GM18502 (cell line): ENCODE results near the gene CCDC93.
A peak's percentile ranks its signal among the peaks of the same experiment; 100 is the strongest.
"Not testable (repeated sequence)": the region's sequence is repeated elsewhere in the genome, so short reads cannot be mapped to it uniquely, and the experiment has no call there.

Experiments
- ATAC-seq: cut with Tn5 transposase; IDR thresholded peaks from one replicate; pipeline ENCODE4 v1.9.1; 2021; ENCODE audit warnings: mild to moderate bottlenecking; ENCODE audit not compliant: unreplicated experiment, poor library complexity

CCDC93 gene

GRCh38 chr2:118046634-118047210 lies 32.9 kb upstream of the CCDC93 start:
- ATAC-seq = peak; percentile 56

GRCh38 chr2:118045286-118045685 lies 31.4 kb upstream of the CCDC93 start:
- no peak for ATAC-seq

- no peak for ATAC-seq
These were observed 31.0 kb upstream of the CCDC93 start for GRCh38 chr2:118044854-118045253.

GRCh38 chr2:118044103-118044716 lies 30.3 kb upstream of the CCDC93 start:
- ATAC-seq = no peak

GRCh38 chr2:118040891-118041290 lies 27.0 kb upstream of the CCDC93 start:
- ATAC-seq = no peak

- ATAC-seq = peak; percentile 95
These were observed 18.5 kb upstream of the CCDC93 start for GRCh38 chr2:118032169-118033013.

- no peak for ATAC-seq
These were observed 17.7 kb upstream of the CCDC93 start for GRCh38 chr2:118031566-118031965.

- no peak for ATAC-seq
These were observed 15.2 kb upstream of the CCDC93 start for GRCh38 chr2:118029025-118029424.

GRCh38 chr2:118021356-118021755 lies 7.5 kb upstream of the CCDC93 start:
- no peak for ATAC-seq

- ATAC-seq = no peak
These were observed 6.0 kb upstream of the CCDC93 start for GRCh38 chr2:118019821-118020220.

GRCh38 chr2:118016911-118017310 lies 3.0 kb upstream of the CCDC93 start:
- no peak for ATAC-seq

- ATAC-seq = not testable (repeated sequence)
These were observed 1.9 kb upstream of the CCDC93 start for GRCh38 chr2:118015761-118016160.

GRCh38 chr2:118014492-118014824 lies 588 bp upstream of the CCDC93 start:
- ATAC-seq = no peak

GRCh38 chr2:118013221-118013723 lies 598 bp downstream of the CCDC93 start:
- ATAC-seq = peak; percentile 40

GRCh38 chr2:118012778-118013177 lies 1.1 kb downstream of the CCDC93 start:
- ATAC-seq = no peak

GRCh38 chr2:118010473-118010872 lies 3.4 kb downstream of the CCDC93 start:
- no peak for ATAC-seq

- ATAC-seq = no peak
These were observed 7.0 kb downstream of the CCDC93 start for GRCh38 chr2:118006861-118007260.

- ATAC-seq = no peak
These were observed 7.5 kb downstream of the CCDC93 start for GRCh38 chr2:118006326-118006725.

GRCh38 chr2:118003396-118003824 lies 10.5 kb downstream of the CCDC93 start:
- peak; percentile 99 for ATAC-seq

- ATAC-seq = no peak
These were observed 13.8 kb downstream of the CCDC93 start for GRCh38 chr2:118000041-118000440.

- no peak for ATAC-seq
These were observed 15.9 kb downstream of the CCDC93 start for GRCh38 chr2:117997872-117998454.
